HTERT RPE-1 (cell line): ENCODE measurements around the gene RAB40C.
"Not testable (repeated sequence)": the region's sequence is repeated elsewhere in the genome, so short reads cannot be mapped to it uniquely, and the experiment has no call there.

Experiments used
- in situ Hi-C: fragments of 300-500 bp; cut with MboI; formaldehyde crosslinking; loops from 4 replicates; pipeline ENCODE4 v1.14.3; 2020; ENCODE audit warnings: low sequenced_read_pairs

Gene RAB40C

GRCh38 chr16:586645-587590, 2.9 kb upstream of the RAB40C start:
- in situ Hi-C loops: no loop called here

- in situ Hi-C loops: no loop called here
Observed at GRCh38 chr16:588639-588888, 1.3 kb upstream of the RAB40C start.

- in situ Hi-C loops: no loop called here
Observed at GRCh38 chr16:588889-589657, 793 bp upstream of the RAB40C start.

- in situ Hi-C loops: no loop called here
Observed at GRCh38 chr16:590188-590814, 435 bp downstream of the RAB40C start.

GRCh38 chr16:590815-591200, 942 bp downstream of the RAB40C start:
- in situ Hi-C loops: no loop called here

- in situ Hi-C loops: no loop called here
Observed at GRCh38 chr16:591231-591630, 1.4 kb downstream of the RAB40C start.

- in situ Hi-C loops: no loop called here
Observed at GRCh38 chr16:591892-592517, 2.1 kb downstream of the RAB40C start.

- in situ Hi-C loops: no loop called here
Observed at GRCh38 chr16:592518-593306, 2.8 kb downstream of the RAB40C start.

- in situ Hi-C loops: no loop called here
Observed at GRCh38 chr16:593406-593805, 3.5 kb downstream of the RAB40C start.

GRCh38 chr16:593807-594206, 3.9 kb downstream of the RAB40C start:
- in situ Hi-C loops: no loop called here

- in situ Hi-C loops: no loop called here
Observed at GRCh38 chr16:595094-595528, 5.2 kb downstream of the RAB40C start.

- in situ Hi-C loops: no loop called here
Observed at GRCh38 chr16:595942-596735, 6.3 kb downstream of the RAB40C start.

- in situ Hi-C loops: no loop called here
Observed at GRCh38 chr16:596736-597060, 6.8 kb downstream of the RAB40C start.

GRCh38 chr16:597655-598054, 7.8 kb downstream of the RAB40C start:
- in situ Hi-C loops: not testable (repeated sequence)

GRCh38 chr16:598823-599739, 9.2 kb downstream of the RAB40C start:
- in situ Hi-C loops: no loop called here

- in situ Hi-C loops: no loop called here
Observed at GRCh38 chr16:600781-601180, 10.9 kb downstream of the RAB40C start.

GRCh38 chr16:603933-604332, 14.1 kb downstream of the RAB40C start:
- in situ Hi-C loops: no loop called here

- in situ Hi-C loops: no loop called here
Observed at GRCh38 chr16:606656-607307, 16.9 kb downstream of the RAB40C start.
